ENCODE data around the gene NIPSNAP3A. TPM values are rescaled to one million over a fixed set of nuclear protein-coding genes. Genes with fewer than 3 reads are reported as not detected.

NIPSNAP3A gene
- total and polyA plus RNA-seq, 12 donors: 10.2 to 34.9 (median 24.3) TPM

GRCh38 chr9:104780796-104781395, 33.4 kb downstream of the NIPSNAP3A start:
- Histone ChIP-seq H3K27ac (peak overlapping the region in 3 of 10 donors; percentile 3 to 45 (median 9)), H3K27me3 (no peaks in the 10 kb centered on the region), H3K9me3 (no peaks in the 10 kb centered on the region), H3K4me1 (peaks cover 0 to 42% (median 21%) of the 10 kb centered on the region in 9 donors), H3K4me3 (no peak overlapping the region), H3K36me3 (peaks cover 0 to 66% (median 13%) of the 10 kb centered on the region in 9 donors)
- ATAC-seq: no peak
- intact Hi-C loops (cut with DNase I): no loop called here
- WGBS, 2 donors: 75 to 76% methylated on average over 1 of the region's 1 CpG
- TF ChIP-seq CTCF (IDR thresholded peaks at IDR 0.05): peak in 7 of 9 donors; percentile 26 to 54 (median 37)
- DNase-seq: no peak

DNA sequence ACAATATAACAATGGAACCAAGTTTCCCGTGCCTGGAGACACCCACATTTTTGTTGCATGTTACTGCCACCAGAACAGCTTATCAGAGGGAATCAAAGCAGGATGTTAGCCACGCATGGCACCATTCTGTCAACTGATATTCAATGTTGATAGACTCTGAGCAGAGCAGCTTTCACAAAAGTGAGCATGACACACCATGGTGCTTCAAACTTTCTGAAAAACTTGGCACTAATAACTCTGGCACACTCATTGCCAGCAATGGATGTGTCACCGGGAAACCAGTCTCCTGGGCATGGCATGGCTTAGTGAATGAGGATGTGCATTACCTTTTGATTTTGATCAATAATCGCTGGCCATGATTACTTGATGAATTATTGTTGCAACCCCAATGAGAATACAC, 36.1 kb downstream of the NIPSNAP3A start:
- WGBS, 2 donors: 87 to 94% methylated on average over 4 of the region's 4 CpGs
- TF ChIP-seq CTCF (IDR thresholded peaks at IDR 0.05): no peak
- H3K27me3 ChIP-seq: no peaks in the 10 kb centered on the region
- peak in 1 of 8 donors; percentile 13 for ATAC-seq
- DNase-seq: no peak
- peaks cover 0 to 22% (median 4%) of the 10 kb centered on the region in 9 donors for H3K4me1 ChIP-seq
- peaks cover 0 to 84% (median 32%) of the 10 kb centered on the region in 9 donors for H3K36me3 ChIP-seq
- intact Hi-C loops (cut with DNase I): no loop called here
- H3K27ac ChIP-seq: no peak overlapping the region
- no peak overlapping the region for H3K4me3 ChIP-seq
- no peaks in the 10 kb centered on the region for H3K9me3 ChIP-seq

DNA sequence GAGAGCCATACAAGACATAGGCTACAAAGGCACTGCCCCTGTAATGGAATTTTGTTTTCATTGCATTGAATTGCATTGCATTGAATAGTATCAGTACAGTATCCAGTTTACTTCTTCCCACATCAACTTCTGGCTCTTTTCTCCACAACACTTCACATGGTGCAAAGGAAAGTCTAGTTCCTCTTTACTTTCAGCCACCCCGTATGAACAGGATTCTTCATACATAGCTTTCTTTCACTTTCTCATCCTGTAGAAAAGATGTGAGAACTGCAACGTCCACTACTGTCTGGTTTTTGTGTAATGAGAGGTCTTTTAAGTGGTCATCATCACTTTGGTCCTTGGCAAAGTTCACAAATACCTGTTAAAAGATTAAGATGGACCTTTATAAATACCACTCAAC, 36.6 kb downstream of the NIPSNAP3A start:
- Histone ChIP-seq H3K36me3 (peaks cover 0 to 84% (median 37%) of the 10 kb centered on the region in 9 donors), H3K27me3 (no peaks in the 10 kb centered on the region), H3K4me3 (no peak overlapping the region), H3K27ac (peak overlapping the region in 2 of 10 donors; percentile 5 to 23), H3K4me1 (peaks cover 0 to 22% (median 4%) of the 10 kb centered on the region in 9 donors), H3K9me3 (no peaks in the 10 kb centered on the region)
- ATAC-seq: no peak
- DNase-seq: no peak
- WGBS, 2 donors: 55 to 57% methylated on average over 2 of the region's 2 CpGs
- no peak for TF ChIP-seq CTCF (IDR thresholded peaks at IDR 0.05)
- intact Hi-C loops (cut with DNase I): no loop called here

GRCh38 chr9:104786293-104786692, 38.8 kb downstream of the NIPSNAP3A start:
- peaks cover 0 to 8% (median under 1%) of the 10 kb centered on the region in 9 donors for H3K4me1 ChIP-seq
- intact Hi-C loops (cut with DNase I): no loop called here
- no peak overlapping the region for H3K4me3 ChIP-seq
- TF ChIP-seq CTCF (IDR thresholded peaks at IDR 0.05): no peak
- no peaks in the 10 kb centered on the region for H3K9me3 ChIP-seq
- H3K27ac ChIP-seq: no peak overlapping the region
- ATAC-seq (no peak), DNase-seq (no peak)
- 94 to 98% methylated on average over 1 of the region's 1 CpG for WGBS, 2 donors
- H3K27me3 ChIP-seq: no peaks in the 10 kb centered on the region
- peaks cover 0 to 100% (median 55%) of the 10 kb centered on the region in 9 donors for H3K36me3 ChIP-seq
